NOMO-1 treated with DMSO at 0.1 percent for 48 hours (cell line): ENCODE measurements around the gene SCN1B.
"Not testable (repeated sequence)": the region's sequence is repeated elsewhere in the genome, so short reads cannot be mapped to it uniquely, and the experiment has no call there.

Experiments used
- DNase-seq: peaks from one replicate; lab custom pipeline; 2025; ENCODE audit not compliant: unreplicated experiment; lab: John Stamatoyannopoulos, UW

Gene SCN1B

DNA sequence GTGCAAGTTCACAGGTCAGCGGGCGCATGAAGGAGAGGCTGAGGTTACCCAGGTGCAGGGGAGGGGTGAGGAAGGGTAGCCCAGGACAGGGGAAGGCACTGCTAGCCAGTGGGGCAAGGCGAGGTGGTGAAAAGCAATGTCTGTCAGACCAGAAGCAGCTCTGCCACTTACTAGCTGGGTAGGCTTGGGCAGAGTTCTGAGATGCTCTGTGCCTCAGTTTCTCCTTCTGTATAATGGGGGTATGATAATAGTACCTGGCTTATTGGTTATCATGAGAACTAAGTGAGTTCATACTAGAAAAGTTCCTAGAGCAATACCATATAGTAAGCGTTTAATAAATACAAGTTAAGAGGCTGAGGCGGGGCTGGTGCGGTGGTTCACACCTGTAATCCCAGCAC, 14.3 kb upstream of the SCN1B start:
- DNase-seq: no peak

- no peak for DNase-seq
These were observed 12.8 kb upstream of the SCN1B start for GRCh38 chr19:35017507-35017906.

- no peak for DNase-seq
These were observed 11.9 kb upstream of the SCN1B start for GRCh38 chr19:35018379-35018778.

GRCh38 chr19:35019144-35019543, 11.1 kb upstream of the SCN1B start:
- DNase-seq: no peak

- no peak for DNase-seq
These were observed 9.3 kb upstream of the SCN1B start for GRCh38 chr19:35021016-35021415.

DNA sequence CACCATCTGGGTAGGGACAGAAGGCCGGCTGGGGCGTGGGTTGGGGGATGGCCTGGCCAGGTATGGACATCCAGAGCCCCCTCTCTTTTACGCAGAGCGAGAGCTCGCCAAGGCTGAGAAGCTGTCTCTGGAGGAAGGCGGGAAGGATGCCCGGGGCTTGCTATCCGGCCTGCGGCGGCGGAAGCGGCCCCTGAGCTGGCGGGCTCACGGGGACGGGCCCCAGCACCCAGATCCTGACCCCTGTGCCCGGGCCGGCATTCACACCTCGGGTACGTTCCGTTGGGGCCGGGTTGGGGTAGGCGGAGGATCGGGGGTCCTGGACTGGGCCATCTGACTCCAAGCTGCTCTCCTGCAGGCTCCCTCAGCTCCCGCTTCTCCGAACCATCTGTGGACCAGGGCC, 8.7 kb upstream of the SCN1B start:
- no peak for DNase-seq

GRCh38 chr19:35022460-35022859, 7.8 kb upstream of the SCN1B start:
- DNase-seq: no peak

GRCh38 chr19:35023428-35023827, 6.8 kb upstream of the SCN1B start:
- no peak for DNase-seq

GRCh38 chr19:35024095-35024494, 6.2 kb upstream of the SCN1B start:
- no peak for DNase-seq

- no peak for DNase-seq
These were observed 4.3 kb upstream of the SCN1B start for GRCh38 chr19:35025969-35026368.

GRCh38 chr19:35026418-35026817, 3.9 kb upstream of the SCN1B start:
- no peak for DNase-seq

- no peak for DNase-seq
These were observed 3.3 kb upstream of the SCN1B start for GRCh38 chr19:35027009-35027408.

GRCh38 chr19:35027851-35028599, 2.2 kb upstream of the SCN1B start:
- no peak for DNase-seq

DNA sequence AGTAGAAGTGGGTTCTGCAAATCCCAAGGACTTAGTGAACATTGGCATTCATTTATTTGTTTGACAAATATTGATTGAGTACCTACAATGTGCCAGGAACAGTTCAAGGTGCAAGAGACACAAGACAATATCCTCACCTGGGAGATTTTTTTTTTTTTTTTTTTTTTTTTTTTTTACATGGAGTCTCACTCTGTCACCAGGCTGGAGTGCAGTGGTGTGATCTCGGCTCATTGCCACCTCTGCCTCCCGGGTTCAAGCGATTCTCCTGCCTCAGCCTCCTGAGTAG, 1.7 kb upstream of the SCN1B start:
- not testable (repeated sequence) for DNase-seq

GRCh38 chr19:35029275-35029736, 964 bp upstream of the SCN1B start:
- not testable (repeated sequence) for DNase-seq

- no peak for DNase-seq
These were observed 473 bp upstream of the SCN1B start for GRCh38 chr19:35029737-35030256.

- no peak for DNase-seq
These were observed 1.0 kb downstream of the SCN1B start for GRCh38 chr19:35031072-35031881.

- DNase-seq: no peak
These were observed 2.1 kb downstream of the SCN1B start for GRCh38 chr19:35032356-35032865.

GRCh38 chr19:35033067-35034004, 3.1 kb downstream of the SCN1B start:
- DNase-seq: no peak

GRCh38 chr19:35034005-35034502, 3.8 kb downstream of the SCN1B start:
- DNase-seq: no peak
